GM15510 (cell line): Measurements from ENCODE around the gene CCL7.

Experiments
- POLR2A ChIP-seq: IDR thresholded peaks from 3 replicates; pipeline ENCODE4 v1.6.1; 2011; ENCODE audit warnings: borderline replicate concordance; ENCODE audit not compliant: insufficient read length; ENCODE audit errors: extremely low read depth

Gene CCL7

DNA sequence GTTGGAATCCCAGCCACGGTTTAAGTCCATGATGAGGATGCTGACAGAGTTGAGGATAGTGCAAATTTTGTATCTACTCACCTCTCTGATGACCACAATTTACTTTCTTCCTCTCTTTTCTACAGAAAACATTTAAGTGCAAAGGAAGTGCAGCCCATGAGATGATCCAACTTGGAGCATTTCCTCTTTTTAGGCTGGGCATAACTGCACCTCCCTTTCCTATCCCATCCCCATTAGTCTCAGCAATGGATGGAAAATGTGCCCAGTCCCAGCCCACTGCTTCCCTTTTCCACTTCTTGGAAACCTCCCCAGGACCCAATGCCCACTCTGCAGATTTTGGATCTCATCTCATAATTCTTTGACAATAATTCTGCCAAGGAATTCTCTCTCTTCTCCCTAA lies 32.6 kb downstream of the CCL7 start:
- no peak for TF ChIP-seq POLR2A

DNA sequence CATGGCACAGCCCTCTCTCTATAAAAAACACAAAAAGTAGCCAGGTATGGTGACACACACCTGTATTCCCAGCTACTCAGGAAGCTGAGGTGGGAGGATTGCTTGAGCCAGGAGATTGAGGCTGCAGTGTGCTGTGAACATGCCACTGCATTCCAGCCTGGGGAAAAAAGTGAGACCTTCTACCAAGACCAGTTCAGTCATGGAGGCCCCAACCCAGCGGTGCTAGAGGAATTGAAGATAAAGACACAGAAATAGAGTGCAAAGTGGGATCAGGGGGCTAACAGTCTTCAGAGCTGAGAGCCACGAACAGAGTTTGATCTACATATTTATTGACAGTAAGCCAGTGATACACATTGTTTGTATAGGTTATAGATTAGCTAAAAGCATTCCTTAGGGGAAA lies 33.6 kb downstream of the CCL7 start:
- no peak for TF ChIP-seq POLR2A

DNA sequence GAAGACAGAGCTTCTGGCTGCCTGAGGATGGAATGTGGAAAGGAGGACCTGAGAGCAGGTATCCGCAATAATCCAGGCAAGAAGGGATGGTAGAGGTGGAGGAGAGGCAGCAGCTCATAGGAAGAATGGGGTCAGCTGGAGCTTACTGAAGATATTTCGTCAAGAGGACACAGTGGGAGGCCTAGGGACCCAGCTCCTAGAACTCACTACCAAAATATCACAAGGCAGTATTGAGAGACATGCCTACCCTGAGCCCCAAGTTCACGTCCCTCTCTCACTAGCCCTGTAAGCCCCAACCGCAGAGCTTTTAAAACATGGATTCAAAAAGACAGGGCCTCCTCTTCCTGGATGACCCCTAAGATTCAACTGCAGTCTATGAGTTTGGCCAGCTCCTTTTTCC lies 35.0 kb downstream of the CCL7 start:
- TF ChIP-seq POLR2A, result no peak

DNA sequence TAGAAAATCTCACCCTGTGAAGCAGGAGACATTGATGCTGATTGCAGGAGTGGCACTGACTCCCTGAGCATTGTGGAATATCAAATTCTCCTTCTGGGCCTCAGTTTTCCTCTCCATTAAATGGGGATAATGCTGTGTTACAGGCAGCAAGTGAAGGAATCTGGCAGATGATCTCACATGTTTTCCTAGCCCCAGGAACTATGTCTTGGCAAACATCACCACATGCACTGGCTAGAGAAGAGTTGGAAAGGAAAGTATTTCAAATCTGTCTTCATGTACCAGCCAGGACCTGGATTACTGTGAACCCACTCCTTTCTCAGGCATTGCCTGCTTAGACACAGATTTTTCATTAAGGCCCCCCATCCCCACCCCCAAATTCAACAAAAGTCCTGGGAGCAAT lies 35.6 kb downstream of the CCL7 start:
- no peak for TF ChIP-seq POLR2A

DNA sequence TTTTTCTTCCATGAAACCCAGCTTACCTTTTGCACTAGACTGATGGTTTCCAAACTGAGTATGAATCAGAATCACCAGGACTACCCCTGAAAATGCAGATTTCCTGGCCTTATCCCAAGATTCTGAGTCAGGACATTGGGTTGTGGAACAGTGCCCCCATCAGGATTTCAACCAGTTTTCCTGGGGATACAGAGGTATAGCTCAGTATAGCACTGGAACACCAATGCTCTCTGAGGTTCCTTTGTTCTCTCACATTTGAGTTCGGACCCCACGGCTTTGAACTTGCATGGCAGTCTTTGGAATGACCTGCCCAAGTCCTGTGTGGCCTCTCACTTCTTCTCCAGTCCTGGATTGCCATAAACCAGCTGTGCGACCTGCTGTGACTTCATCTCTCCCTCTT lies 36.4 kb downstream of the CCL7 start:
- no peak for TF ChIP-seq POLR2A

DNA sequence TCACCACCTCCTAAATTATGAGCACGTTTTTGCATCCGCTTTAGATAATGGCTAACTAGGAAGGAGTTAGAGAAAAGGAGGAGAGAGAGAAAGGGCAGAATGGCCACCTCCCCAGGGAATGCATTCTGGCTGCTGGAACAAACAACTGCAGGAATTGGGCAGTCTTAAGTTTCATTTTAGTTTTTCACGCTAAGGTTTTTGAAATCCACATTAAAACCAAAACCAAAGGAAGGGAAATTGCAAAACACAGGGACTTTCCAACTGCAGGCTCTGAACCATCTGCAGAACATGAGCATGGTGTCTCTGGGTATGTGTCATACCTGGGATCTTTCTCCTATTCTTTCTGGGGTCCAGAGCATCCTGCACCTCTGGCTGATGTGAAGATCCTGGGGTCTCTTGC lies 37.1 kb downstream of the CCL7 start:
- no peak for TF ChIP-seq POLR2A

DNA sequence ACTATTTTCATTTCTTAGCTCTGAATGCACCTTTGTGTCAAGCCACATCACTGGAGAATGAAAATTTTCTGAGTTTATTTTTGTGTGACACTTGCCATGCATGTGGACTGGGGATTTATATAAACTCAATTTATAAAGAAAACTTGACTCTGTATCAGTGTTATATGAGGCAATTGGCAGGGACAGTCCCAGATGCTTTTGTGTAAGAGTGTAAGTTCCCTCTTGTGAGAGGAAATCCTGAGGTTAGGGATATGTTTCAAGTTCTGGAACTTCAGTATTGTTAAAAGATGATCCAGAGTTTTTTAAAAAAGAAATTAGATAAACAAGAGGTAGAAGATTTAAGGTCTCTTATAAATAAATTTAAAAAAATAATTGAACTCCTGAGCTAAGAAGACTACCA lies 38.4 kb downstream of the CCL7 start:
- TF ChIP-seq POLR2A, result no peak

DNA sequence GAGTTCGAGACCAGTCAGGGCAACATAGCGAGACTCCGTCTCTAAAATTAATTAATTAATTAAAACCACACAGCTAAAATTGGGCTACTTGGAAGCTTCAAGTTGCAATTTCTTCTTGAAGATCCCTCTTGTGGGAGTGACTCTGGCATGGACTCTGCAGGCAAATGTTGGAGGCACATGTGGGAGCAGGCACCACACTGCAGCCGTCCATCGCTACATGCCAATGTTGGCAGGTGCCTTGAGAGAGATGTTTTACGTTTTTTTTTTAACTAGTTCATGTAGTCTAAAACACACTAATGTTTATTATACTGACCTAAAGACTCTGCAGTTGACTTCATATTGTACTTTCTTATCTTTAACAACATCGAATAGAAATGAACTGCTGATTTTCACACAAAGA lies 41.3 kb downstream of the CCL7 start:
- TF ChIP-seq POLR2A, result no peak

DNA sequence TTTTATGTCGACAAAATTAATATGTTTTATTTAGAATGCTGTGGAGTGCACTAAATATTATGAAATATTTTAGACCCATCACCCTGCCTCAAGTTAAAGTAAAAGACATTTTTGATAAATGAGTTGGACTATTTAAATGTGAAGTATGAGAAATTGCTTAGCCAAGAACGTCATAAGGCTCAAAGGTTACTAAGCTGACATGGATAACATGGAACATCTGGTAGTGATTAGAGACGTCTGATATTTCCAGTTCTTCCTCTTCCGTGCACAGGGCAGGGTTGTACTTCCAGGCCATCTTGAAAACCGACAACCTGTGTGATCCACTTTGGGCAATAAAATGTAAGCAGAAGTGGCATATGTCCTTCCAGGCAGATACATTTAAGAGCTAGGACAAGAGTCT lies 42.1 kb downstream of the CCL7 start:
- no peak for TF ChIP-seq POLR2A

DNA sequence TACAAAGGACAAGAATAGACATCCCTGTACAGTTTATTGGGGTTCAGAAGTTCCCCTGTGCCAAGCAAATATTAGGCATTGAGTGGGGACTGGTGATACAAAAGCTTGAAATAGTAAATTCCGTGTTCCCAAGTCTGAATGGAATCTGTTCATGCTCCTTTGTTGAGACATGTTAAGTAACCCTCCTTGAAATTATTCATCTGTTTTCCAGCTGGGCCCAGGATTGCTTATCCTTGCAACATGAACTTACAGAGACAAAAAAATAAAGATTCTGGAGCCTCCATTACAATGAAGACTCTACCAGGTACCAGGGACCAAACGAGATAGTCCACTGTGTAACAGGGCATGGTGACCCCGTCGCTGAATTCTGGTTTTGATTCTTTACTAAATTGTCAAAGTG lies 43.1 kb downstream of the CCL7 start:
- no peak for TF ChIP-seq POLR2A

DNA sequence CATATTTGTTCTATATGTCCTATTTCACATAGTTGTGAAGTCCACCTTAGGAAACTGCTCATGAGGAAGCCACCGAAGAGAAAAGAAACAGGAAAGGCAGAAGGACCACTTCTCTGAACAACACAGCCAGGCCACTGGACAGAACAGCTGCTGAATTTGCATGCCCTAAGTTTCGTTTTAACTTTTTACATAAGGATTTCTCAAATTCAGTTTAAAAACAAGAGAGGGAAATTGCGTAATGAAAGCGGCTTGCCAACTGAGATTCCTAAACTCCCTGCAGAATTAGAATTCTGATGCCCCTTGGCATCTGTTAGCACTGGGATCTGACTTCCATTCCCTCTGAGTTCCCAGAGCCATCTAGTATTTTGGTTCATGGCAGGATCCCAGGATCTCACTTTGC lies 44.3 kb downstream of the CCL7 start:
- TF ChIP-seq POLR2A, result no peak

DNA sequence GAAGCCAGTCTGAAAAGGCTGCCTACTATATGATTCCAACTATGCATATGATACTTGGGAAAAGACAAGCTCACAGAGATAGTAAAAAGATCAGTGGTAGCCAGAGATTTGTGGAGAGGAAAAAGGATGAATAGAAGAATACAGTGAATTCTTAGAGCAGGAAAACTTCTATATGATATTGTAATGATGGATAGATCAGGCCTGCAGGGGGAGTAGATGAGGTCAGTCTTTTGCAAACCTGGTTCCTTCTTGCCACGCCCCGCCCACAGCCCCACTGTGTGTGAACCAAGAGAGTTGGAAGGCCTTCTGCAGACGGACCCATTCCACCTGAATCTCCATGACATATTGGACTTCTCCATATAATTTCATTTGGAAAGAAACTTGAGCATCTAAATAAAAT lies 48.5 kb downstream of the CCL7 start:
- TF ChIP-seq POLR2A, result no peak

DNA sequence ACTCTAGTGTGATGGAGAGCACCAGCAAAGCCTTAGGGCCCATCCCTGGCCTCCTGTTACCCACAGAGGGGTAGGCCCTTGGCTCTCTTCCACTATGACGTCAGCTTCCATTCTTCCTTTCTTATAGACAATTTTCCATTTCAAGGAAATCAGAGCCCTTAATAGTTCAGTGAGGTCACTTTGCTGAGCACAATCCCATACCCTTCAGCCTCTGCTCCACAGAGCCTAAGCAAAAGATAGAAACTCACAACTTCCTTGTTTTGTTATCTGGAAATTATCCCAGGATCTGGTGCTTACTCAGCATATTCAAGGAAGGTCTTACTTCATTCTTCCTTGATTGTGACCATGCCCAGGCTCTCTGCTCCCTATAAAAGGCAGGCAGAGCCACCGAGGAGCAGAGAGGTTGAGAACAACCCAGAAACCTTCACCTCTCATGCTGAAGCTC lies 49.0 kb downstream of the CCL7 start, which contains the start of gene CCL8:
Gene CCL8, plus strand, starts transcription at position 397 of the 445 bp plus-strand sequence. CDS start 67 bp downstream, outside the sequence.
- TF ChIP-seq POLR2A, result no peak
